ENCODE results near the gene PLSCR4. TPM values are rescaled to one million over a fixed set of nuclear protein-coding genes. Genes with fewer than 3 reads are reported as not detected.

PLSCR4 gene
- total and polyA plus RNA-seq, 8 donors, result 39.7 to 71.1 (median 58.1) TPM

DNA sequence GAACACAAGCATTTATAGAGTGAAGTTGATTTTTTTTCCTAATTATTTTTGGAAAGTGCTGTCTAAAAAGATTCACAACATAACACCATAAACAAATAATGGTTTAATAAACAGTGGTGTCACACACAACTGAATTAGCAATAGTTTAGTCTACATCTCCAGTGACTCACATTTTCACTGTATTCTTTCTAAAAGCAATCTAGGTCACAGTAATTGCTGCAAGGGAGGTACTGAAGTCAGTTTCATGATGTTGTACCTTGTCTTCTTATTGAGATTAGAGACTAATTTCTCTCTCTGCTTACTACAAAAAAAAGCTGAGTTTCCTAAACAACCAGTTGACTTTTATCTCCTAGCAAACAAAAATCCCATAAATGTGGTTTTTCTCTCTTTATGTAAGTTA is 29.6 kb downstream of the PLSCR4 start:
- no peak overlapping the region for H3K4me3 ChIP-seq
- DNase-seq, result no peak
- peak overlapping the region in 1 of 2 donors; percentile 0 for H3K27ac ChIP-seq
- H3K36me3 ChIP-seq, result no peaks in the 10 kb centered on the region
- ATAC-seq, result no peak
- TF ChIP-seq, protein P1, sequence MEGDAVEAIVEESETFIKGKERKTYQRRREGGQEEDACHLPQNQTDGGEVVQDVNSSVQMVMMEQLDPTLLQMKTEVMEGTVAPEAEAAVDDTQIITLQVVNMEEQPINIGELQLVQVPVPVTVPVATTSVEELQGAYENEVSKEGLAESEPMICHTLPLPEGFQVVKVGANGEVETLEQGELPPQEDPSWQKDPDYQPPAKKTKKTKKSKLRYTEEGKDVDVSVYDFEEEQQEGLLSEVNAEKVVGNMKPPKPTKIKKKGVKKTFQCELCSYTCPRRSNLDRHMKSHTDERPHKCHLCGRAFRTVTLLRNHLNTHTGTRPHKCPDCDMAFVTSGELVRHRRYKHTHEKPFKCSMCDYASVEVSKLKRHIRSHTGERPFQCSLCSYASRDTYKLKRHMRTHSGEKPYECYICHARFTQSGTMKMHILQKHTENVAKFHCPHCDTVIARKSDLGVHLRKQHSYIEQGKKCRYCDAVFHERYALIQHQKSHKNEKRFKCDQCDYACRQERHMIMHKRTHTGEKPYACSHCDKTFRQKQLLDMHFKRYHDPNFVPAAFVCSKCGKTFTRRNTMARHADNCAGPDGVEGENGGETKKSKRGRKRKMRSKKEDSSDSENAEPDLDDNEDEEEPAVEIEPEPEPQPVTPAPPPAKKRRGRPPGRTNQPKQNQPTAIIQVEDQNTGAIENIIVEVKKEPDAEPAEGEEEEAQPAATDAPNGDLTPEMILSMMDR (IDR thresholded peaks at IDR 0.05), result no peak
- H3K4me1 ChIP-seq, result peaks cover 3 to 24% of the 10 kb centered on the region in 2 donors
- no peaks in the 10 kb centered on the region for H3K27me3 ChIP-seq
- no peaks in the 10 kb centered on the region for H3K9me3 ChIP-seq
- intact Hi-C loops (cut with DNase I), result no loop called here

DNA sequence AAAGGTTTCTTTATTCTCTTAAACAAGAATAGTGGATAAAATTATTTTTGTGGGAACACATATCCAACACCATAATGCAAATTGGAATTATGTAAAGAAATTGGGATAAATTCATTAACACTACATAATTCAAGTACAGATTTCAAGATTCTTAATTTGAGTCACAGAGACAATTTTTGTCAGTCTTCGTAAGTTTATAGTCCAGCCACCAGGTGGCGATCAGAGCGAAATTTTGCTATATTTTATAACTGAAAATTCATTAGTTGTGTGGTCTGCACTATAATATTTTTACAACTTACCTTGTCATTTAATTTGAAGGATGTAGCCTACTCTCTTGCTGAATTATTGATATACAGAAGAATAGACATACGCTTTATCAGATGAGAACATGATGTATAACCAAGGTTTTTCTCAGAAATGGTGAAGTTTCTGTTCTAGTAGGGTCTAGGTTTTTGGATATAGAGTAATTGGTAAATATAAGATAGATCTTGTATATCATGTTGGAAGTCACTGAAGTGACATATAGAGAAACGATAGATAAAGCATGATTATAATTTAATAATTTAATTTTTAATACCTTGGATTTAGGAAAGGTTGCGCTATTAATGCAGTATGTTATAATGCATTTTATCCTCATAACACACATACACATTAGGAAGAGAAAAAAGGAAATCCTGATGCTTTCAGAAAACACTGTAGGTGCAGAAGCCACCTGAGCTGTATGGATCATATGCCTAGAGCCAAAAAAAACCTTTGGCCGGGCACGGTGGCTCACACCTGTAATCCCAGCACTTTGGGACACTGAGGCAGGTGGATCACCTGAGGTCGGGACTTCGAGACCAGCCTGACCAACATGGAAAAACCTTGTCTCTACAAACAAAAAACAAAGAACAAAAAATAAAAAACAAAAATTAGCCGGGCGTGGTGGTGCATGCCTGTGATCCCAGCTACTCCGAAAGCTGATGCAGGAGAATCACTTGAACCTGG is 31.7 kb downstream of the PLSCR4 start:
- TF ChIP-seq, protein P1 (IDR thresholded peaks at IDR 0.05), result peak; percentile 51 to 55
- ATAC-seq (peak; percentile 33), DNase-seq (peak in 2 of 4 donors; percentile 42 to 48)
- Histone ChIP-seq H3K36me3 (no peaks in the 10 kb centered on the region), H3K4me3 (no peak overlapping the region), H3K9me3 (no peaks in the 10 kb centered on the region), H3K27me3 (no peaks in the 10 kb centered on the region), H3K27ac (no peak overlapping the region), H3K4me1 (peaks cover 3 to 24% of the 10 kb centered on the region in 2 donors)
- intact Hi-C loops (cut with DNase I), result loop anchor here in 1 of 2 donors (10.0 kb wide), 1 partner anchor 366 kb away; no protein-coding TSS in a partner anchor

DNA sequence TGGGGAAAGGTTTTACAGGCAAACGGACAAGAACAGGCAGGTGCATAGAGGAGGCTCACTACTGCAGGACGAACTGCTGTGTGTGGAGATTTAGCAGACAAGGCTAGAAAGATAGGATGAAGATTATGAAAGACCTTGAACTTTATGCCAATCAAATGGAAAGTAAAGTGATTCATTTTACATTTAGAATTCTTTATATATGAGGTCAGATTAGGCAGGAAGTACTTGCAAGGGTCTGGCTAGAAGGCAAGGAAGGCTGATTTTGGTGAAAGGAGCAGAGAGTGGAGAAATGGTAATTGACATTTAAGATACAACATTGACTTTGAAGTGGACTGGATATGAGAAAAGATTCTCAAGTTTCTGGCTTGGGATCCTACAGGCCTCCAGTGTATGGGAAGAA is 33.6 kb downstream of the PLSCR4 start:
- DNase-seq, result no peak
- H3K27ac ChIP-seq, result no peak overlapping the region
- H3K4me3 ChIP-seq, result no peak overlapping the region
- H3K9me3 ChIP-seq, result no peaks in the 10 kb centered on the region
- TF ChIP-seq, protein P1 (IDR thresholded peaks at IDR 0.05), result no peak
- H3K4me1 ChIP-seq, result peaks cover 3 to 19% of the 10 kb centered on the region in 2 donors
- intact Hi-C loops (cut with DNase I), result loop anchor here in 1 of 2 donors (10.0 kb wide), 1 partner anchor 367 kb away; no protein-coding TSS in a partner anchor
- no peaks in the 10 kb centered on the region for H3K27me3 ChIP-seq
- ATAC-seq, result no peak
- no peaks in the 10 kb centered on the region for H3K36me3 ChIP-seq

DNA sequence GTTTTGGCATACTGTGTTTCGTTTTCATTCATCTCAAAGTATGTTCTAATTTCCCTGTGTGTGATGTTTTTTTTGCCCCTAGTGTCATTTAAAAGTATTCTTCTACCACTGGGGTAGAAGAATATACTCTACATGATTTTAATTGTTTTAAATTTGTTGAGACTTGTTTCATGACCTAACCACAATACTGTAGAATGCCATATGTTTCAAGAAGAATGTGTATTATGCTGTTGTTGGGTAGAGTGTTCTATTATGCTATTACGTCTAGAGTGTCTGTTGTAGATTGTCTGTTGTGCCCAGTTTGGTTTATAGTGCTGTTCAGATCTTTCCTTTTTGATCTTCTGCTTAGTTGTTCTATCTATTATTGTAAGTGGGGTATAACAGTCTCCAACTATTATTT is 36.4 kb downstream of the PLSCR4 start:
- Histone ChIP-seq H3K4me3 (no peak overlapping the region), H3K9me3 (no peaks in the 10 kb centered on the region), H3K27me3 (no peaks in the 10 kb centered on the region), H3K36me3 (no peaks in the 10 kb centered on the region), H3K4me1 (peaks cover 0 to 5% of the 10 kb centered on the region in 2 donors), H3K27ac (no peak overlapping the region)
- TF ChIP-seq, protein P1 (IDR thresholded peaks at IDR 0.05), result no peak
- no peak for ATAC-seq
- intact Hi-C loops (cut with DNase I), result loop anchor here in 1 of 2 donors (10.0 kb wide), 1 partner anchor 370 kb away; no protein-coding TSS in a partner anchor
- no peak for DNase-seq

DNA sequence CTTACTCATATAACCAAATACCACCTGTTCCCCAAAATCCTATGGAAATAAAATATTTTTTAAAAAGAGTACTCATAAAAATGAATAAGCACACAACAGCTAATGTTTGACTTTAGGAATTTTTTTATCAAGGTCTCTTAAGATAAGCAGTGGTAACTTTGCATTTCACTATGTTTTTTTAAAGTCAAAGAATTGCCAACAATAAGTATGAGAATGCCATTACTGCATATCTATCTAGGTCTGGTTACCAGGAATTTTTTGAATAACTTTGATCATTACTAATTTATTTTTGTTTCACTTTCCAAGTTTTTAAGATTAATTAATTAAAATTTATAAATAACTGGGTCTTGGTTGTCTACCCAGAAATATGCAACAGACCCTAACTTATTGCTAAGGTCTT is 41.5 kb downstream of the PLSCR4 start:
- DNase-seq (no peak), ATAC-seq (no peak)
- Histone ChIP-seq H3K36me3 (peaks cover 0 to 8% of the 10 kb centered on the region in 2 donors), H3K27ac (no peak overlapping the region), H3K9me3 (no peaks in the 10 kb centered on the region), H3K4me3 (no peak overlapping the region), H3K27me3 (no peaks in the 10 kb centered on the region), H3K4me1 (no peaks in the 10 kb centered on the region)
- intact Hi-C loops (cut with DNase I), result no loop called here
- TF ChIP-seq, protein P1 (IDR thresholded peaks at IDR 0.05), result no peak

Data from left lung (tissue), 10 donors.